ENCODE results near the gene MEGF11.

GRCh38 chr15:65914981-65915925 lies 338.3 kb downstream of the MEGF11 start:
- TF ChIP-seq, protein P1, sequence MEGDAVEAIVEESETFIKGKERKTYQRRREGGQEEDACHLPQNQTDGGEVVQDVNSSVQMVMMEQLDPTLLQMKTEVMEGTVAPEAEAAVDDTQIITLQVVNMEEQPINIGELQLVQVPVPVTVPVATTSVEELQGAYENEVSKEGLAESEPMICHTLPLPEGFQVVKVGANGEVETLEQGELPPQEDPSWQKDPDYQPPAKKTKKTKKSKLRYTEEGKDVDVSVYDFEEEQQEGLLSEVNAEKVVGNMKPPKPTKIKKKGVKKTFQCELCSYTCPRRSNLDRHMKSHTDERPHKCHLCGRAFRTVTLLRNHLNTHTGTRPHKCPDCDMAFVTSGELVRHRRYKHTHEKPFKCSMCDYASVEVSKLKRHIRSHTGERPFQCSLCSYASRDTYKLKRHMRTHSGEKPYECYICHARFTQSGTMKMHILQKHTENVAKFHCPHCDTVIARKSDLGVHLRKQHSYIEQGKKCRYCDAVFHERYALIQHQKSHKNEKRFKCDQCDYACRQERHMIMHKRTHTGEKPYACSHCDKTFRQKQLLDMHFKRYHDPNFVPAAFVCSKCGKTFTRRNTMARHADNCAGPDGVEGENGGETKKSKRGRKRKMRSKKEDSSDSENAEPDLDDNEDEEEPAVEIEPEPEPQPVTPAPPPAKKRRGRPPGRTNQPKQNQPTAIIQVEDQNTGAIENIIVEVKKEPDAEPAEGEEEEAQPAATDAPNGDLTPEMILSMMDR (IDR thresholded peaks at IDR 0.05; ENCODE audit: insufficient read depth, low read length, poor library complexity, severe bottlenecking): no peak
- no peak for TF ChIP-seq EZH2phosphoT487 (conservative IDR thresholded peaks at IDR 0.05; ENCODE audit: low read length)
